Heart left ventricle (tissue), 16 donors: ENCODE data around the gene EPHB6. TPM values are rescaled to one million over a fixed set of nuclear protein-coding genes. Genes with fewer than 3 reads are reported as not detected.

Experiments used
- ATAC-seq, 4 donors: fragments of 200-7000 bp; cut with Tn5 transposase; one replicate each; pipeline ENCODE4 v1.9.1; 2020 to 2022; ENCODE audit warnings: moderate library complexity in 4 of 4, mild to moderate bottlenecking in 3 of 4, moderate number of reproducible peaks in 1 of 4
- DNase-seq, 5 donors: peaks; one replicate each; pipeline ENCODE4 v3.0.0-alpha.2; 2020
- H3K27ac ChIP-seq, 12 donors: fragments of 200-600 bp; sonication (generic) in 4 of 12; one replicate each; pipeline versions ENCODE4 v1.5.0 to v1.8.0; 2016 to 2022; ENCODE audit warnings: mild to moderate bottlenecking in 2 of 12
- H3K27me3 ChIP-seq, 9 donors: fragments of 200-600 bp; sonication (generic) in 2 of 9; one replicate each; pipeline versions ENCODE4 v1.5.1 to v1.8.0; 2016 to 2022; ENCODE audit warnings: mild to moderate bottlenecking in 3 of 9
- H3K36me3 ChIP-seq, 9 donors: fragments of 200-600 bp; sonication (generic) in 2 of 9; one replicate each; pipeline versions ENCODE4 v1.5.0 to v1.8.0; 2018 to 2022; ENCODE audit warnings: mild to moderate bottlenecking in 2 of 9
- H3K4me1 ChIP-seq, 12 donors: fragments of 200-600 bp; sonication (generic) in 4 of 12; one replicate each; pipeline versions ENCODE4 v1.5.0 to v1.8.0; 2016 to 2022; ENCODE audit warnings: mild to moderate bottlenecking in 3 of 12
- H3K4me3 ChIP-seq, 12 donors: fragments of 200-600 bp; sonication (generic) in 4 of 12; one replicate each; pipeline versions ENCODE4 v1.5.0 to v1.8.0; 2017 to 2022; ENCODE audit warnings: mild to moderate bottlenecking in 9 of 12, moderate library complexity in 4 of 12
- H3K9me3 ChIP-seq, 12 donors: fragments of 200-600 bp; sonication (generic) in 4 of 12; one replicate each; pipeline versions ENCODE4 v1.5.0 to v1.8.0; 2016 to 2022; ENCODE audit warnings: mild to moderate bottlenecking in 1 of 12
- POLR2A ChIP-seq, 2 donors: fragments of 450-650 bp; IDR thresholded peaks; one replicate each; pipeline ENCODE4 v1.6.1; 2017; ENCODE audit warnings: antibody characterized with exemption in 2 of 2, mild to moderate bottlenecking in 2 of 2, moderate library complexity in 2 of 2
- WGBS, 4 donors: extraction: QIAGEN DNeasy Blood & Tissue Kit in 2 of 4; methylation state at CpG; one replicate each; pipeline versions ENCODE4 v1.1.5 to v1.1.7; 2013 to 2018; 5-methylcytosine and 5-hydroxymethylcytosine counted together
- intact Hi-C, 10 donors: fragments of 100-400 bp; cut with DNase I; formaldehyde crosslinking; loops; one replicate each; pipeline versions ENCODE4 v1.11.1 to v1.14.2; 2022
- polyA plus RNA-seq, 2 donors: library from polyadenylated mRNA; stranded (reverse); fragments of 200-250 nt; gene quantifications; one replicate each; pipeline ENCODE4 v1.2.3, GENCODE V29; 2013
- total RNA-seq, 9 donors: library from RNA; depleted of rRNA in 2 of 9; stranded (reverse); fragments of >200 nt in 2 of 9; fragmentation: NEBNext Ultra II Directional in 3 of 9; extraction: Animal tissue kit (Norgen Biotek cat#: 25700) in 3 of 9; gene quantifications; one replicate each; pipeline versions ENCODE4 v1.1.0 to v1.2.4, GENCODE V29; 2016 to 2023
- TF ChIP-seq, protein P1 (sequence below), 12 donors: fragments of 200-600 bp; sonication (generic) in 4 of 12; IDR thresholded peaks; one replicate each; pipeline versions ENCODE4 v1.5.0 to v1.8.0; 2018 to 2022; ENCODE audit warnings: antibody characterized with exemption in 12 of 12, mild to moderate bottlenecking in 5 of 12
- donor health status: ischemic (EF 13 %, LVEDD 7.1; RV severe dilation, severe dysfunction).
- donor health status: healthy with polysubstance abuse.
- donor health status: DM: no; HTN: yes; CAD: no.
- donor health status: DM: no; HTN: no; CAD: no.
- donor health status: ischemic (EF 25% LVEDD 6.9; RV normal size, moderate dysfunction).
- donor health status: ischemic (EF 25% LVEDD 5.7; RV mildly dilated, moderate dysfunction).
- donor health status: healthy.
- donor health status: DM: yes; HTN: yes; CAD: no.
- donor health status: ischemic (EF 35%, LVEDD 5.7; RV mildly dilated, moderate dysfunction).
- donor health status: nonischemic (EF 11% LVEDD 7.7; RV severe dilation, severe dysfunction).
- donor health status: DM: yes; HTN: yes; CAD: no.
- donor health status: PGD.
- donor health status: ischemic (EF 29% LVEDD 5.4; RV normal size, mild dysfunction).
- donor health status: nonischemic (EF 23%, LVEDD 6.1; RV moderate dilation, normal function).

The EPHB6 gene
- total and polyA plus RNA-seq, 11 donors: 1.5 to 20.3 (median 3.3) TPM

- ATAC-seq (no peak), DNase-seq (peak in 1 of 5 donors; percentile 42)
- Histone ChIP-seq H3K9me3 (no peaks in the 10 kb centered on the region), H3K27ac (no peak overlapping the region), H3K4me1 (no peaks in the 10 kb centered on the region), H3K36me3 (no peaks in the 10 kb centered on the region), H3K4me3 (no peak overlapping the region), H3K27me3 (peaks cover 0 to 4% (median 0%) of the 10 kb centered on the region in 9 donors)
- intact Hi-C loops: no loop called here
- TF ChIP-seq, protein P1, sequence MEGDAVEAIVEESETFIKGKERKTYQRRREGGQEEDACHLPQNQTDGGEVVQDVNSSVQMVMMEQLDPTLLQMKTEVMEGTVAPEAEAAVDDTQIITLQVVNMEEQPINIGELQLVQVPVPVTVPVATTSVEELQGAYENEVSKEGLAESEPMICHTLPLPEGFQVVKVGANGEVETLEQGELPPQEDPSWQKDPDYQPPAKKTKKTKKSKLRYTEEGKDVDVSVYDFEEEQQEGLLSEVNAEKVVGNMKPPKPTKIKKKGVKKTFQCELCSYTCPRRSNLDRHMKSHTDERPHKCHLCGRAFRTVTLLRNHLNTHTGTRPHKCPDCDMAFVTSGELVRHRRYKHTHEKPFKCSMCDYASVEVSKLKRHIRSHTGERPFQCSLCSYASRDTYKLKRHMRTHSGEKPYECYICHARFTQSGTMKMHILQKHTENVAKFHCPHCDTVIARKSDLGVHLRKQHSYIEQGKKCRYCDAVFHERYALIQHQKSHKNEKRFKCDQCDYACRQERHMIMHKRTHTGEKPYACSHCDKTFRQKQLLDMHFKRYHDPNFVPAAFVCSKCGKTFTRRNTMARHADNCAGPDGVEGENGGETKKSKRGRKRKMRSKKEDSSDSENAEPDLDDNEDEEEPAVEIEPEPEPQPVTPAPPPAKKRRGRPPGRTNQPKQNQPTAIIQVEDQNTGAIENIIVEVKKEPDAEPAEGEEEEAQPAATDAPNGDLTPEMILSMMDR (IDR thresholded peaks at IDR 0.05): no peak
- no peak for TF ChIP-seq POLR2A (IDR thresholded peaks at IDR 0.05)
- WGBS, 4 donors: 65 to 77% (median 73%) methylated on average over 18 of the region's 18 CpGs
These were observed 12.7 kb downstream of the EPHB6 start for GRCh38 chr7:142867398-142868187.

- intact Hi-C loops: no loop called here
- WGBS, 4 donors: 76 to 84% (median 79%) methylated on average over 23 to 31 of the region's 31 CpGs
- H3K27ac ChIP-seq: no peak overlapping the region
- no peak for TF ChIP-seq POLR2A (IDR thresholded peaks at IDR 0.05)
- TF ChIP-seq, protein P1 (IDR thresholded peaks at IDR 0.05): no peak
- no peaks in the 10 kb centered on the region for H3K4me1 ChIP-seq
- H3K9me3 ChIP-seq: no peaks in the 10 kb centered on the region
- no peaks in the 10 kb centered on the region for H3K36me3 ChIP-seq
- DNase-seq: no peak
- peaks cover 0 to 4% (median 0%) of the 10 kb centered on the region in 9 donors for H3K27me3 ChIP-seq
- H3K4me3 ChIP-seq: no peak overlapping the region
- ATAC-seq: no peak
These were observed 13.5 kb downstream of the EPHB6 start for GRCh38 chr7:142868188-142868985.

GRCh38 chr7:142868986-142869415 lies 14.1 kb downstream of the EPHB6 start:
- no peaks in the 10 kb centered on the region for H3K4me1 ChIP-seq
- TF ChIP-seq, protein P1 (IDR thresholded peaks at IDR 0.05): no peak
- no peak for TF ChIP-seq POLR2A (IDR thresholded peaks at IDR 0.05)
- ATAC-seq (no peak), DNase-seq (no peak)
- no peak overlapping the region for H3K4me3 ChIP-seq
- intact Hi-C loops: no loop called here
- H3K27ac ChIP-seq: no peak overlapping the region
- 90 to 93% (median 91%) methylated on average over 11 of the region's 11 CpGs for WGBS, 4 donors
- peaks cover 0 to 4% (median 0%) of the 10 kb centered on the region in 9 donors for H3K27me3 ChIP-seq
- H3K9me3 ChIP-seq: no peaks in the 10 kb centered on the region
- H3K36me3 ChIP-seq: no peaks in the 10 kb centered on the region

DNA sequence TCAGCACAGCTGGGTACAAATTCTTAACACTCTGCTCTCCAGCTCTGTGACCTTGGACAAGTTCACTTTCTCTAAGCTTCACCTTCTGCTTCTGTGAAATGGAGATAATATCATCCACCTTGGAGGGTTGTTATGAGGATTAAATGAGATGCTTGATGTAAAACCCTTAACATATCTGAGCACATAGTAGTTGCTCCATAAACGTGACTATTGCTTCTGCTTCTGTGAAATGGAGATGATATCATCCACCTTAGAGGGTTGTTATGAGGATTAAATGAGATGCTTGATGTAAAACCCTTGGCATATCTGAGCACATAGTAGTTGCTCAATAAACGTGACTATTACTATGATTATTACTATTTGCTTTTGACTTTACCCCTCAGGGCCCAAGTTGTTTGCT lies 14.6 kb downstream of the EPHB6 start:
- no peaks in the 10 kb centered on the region for H3K9me3 ChIP-seq
- no peak for DNase-seq
- intact Hi-C loops: no loop called here
- H3K4me3 ChIP-seq: no peak overlapping the region
- peaks cover 0 to 4% (median 0%) of the 10 kb centered on the region in 9 donors for H3K27me3 ChIP-seq
- 79 to 93% (median 87%) methylated on average over 2 of the region's 2 CpGs for WGBS, 4 donors
- H3K36me3 ChIP-seq: no peaks in the 10 kb centered on the region
- TF ChIP-seq, protein P1 (IDR thresholded peaks at IDR 0.05): no peak
- no peak for TF ChIP-seq POLR2A (IDR thresholded peaks at IDR 0.05)
- no peak overlapping the region for H3K27ac ChIP-seq
- no peak for ATAC-seq
- H3K4me1 ChIP-seq: no peaks in the 10 kb centered on the region
